CD14-positive monocyte (primary cell): ENCODE data around the gene KLF3. TPM values are rescaled to one million over a fixed set of nuclear protein-coding genes. Genes with fewer than 3 reads are reported as not detected.
A peak's percentile ranks its signal among the peaks of the same experiment; 100 is the strongest.

Source experiments
- DNase-seq, 3 donors: peaks; one replicate each; pipeline ENCODE4 v3.0.0-alpha.2; 2011 to 2022
- H2AFZ ChIP-seq: 2 replicates; pipeline ENCODE4 v1.6.0; 2012; ENCODE audit warnings: mild to moderate bottlenecking, low read depth, low read length, inconsistent platforms; ENCODE audit not compliant: insufficient read depth, poor library complexity, severe bottlenecking
- H3K27ac ChIP-seq, 2 donors: 1 replicate in 1 of 2; 2 replicates in 1 of 2; pipeline ENCODE4 v1.5.1; 2012 to 2013; ENCODE audit warnings: low read length in 2 of 2, control low read depth in 1 of 2, inconsistent platforms in 1 of 2, low read depth in 1 of 2, mild to moderate bottlenecking in 1 of 2
- H3K27me3 ChIP-seq, 2 donors: one replicate each; pipeline versions ENCODE4 v1.6.0 to v1.6.1; 2011 to 2013; ENCODE audit warnings: low read length in 2 of 2; ENCODE audit not compliant: control insufficient read depth in 2 of 2, insufficient read depth in 2 of 2
- H3K36me3 ChIP-seq, 2 donors: replicated peaks in 1 of 2; 1 replicate in 1 of 2; 2 replicates in 1 of 2; pipeline versions ENCODE4 v1.5.1 to v1.6.1; 2012 to 2013; ENCODE audit warnings: low read length in 2 of 2, control low read depth in 1 of 2, inconsistent platforms in 1 of 2, mild to moderate bottlenecking in 1 of 2; ENCODE audit not compliant: insufficient read depth in 2 of 2, control insufficient read depth in 1 of 2
- H3K4me1 ChIP-seq, 2 donors: 1 replicate in 1 of 2; 2 replicates in 1 of 2; pipeline versions ENCODE4 v1.5.1 to v1.6.1; 2012 to 2013; ENCODE audit warnings: low read length in 2 of 2, control low read depth in 1 of 2, inconsistent platforms in 1 of 2, mild to moderate bottlenecking in 1 of 2, moderate library complexity in 1 of 2; ENCODE audit not compliant: insufficient read depth in 2 of 2, control insufficient read depth in 1 of 2
- H3K4me2 ChIP-seq: replicated peaks from 2 replicates; pipeline ENCODE3; 2012; ENCODE audit warnings: low read length, moderate library complexity, mild to moderate bottlenecking; ENCODE audit not compliant: poor library complexity, severe bottlenecking; ENCODE audit errors: extremely low read depth
- H3K4me3 ChIP-seq, 3 experiments: fragments of 200-600 bp in 1 of 3; sonication (generic) in 1 of 3; replicated peaks in 1 of 3; 1 replicate in 2 of 3; 2 replicates in 1 of 3; pipeline ENCODE4 v1.5.1; 2011 to 2013; ENCODE audit warnings: low read length in 3 of 3, mild to moderate bottlenecking in 3 of 3, control low read depth in 2 of 3, low read depth in 2 of 3, inconsistent platforms in 1 of 3, moderate library complexity in 1 of 3
- H3K79me2 ChIP-seq: 2 replicates; pipeline ENCODE4 v1.6.0; 2012; ENCODE audit warnings: mild to moderate bottlenecking, control low read depth, inconsistent platforms, low read length, moderate library complexity; ENCODE audit not compliant: insufficient read depth
- H3K9ac ChIP-seq: 2 replicates; pipeline ENCODE4 v1.6.0; 2017; ENCODE audit warnings: low read length, mild to moderate bottlenecking; ENCODE audit not compliant: insufficient read depth, poor library complexity, severe bottlenecking
- H3K9me3 ChIP-seq, 2 donors: replicated peaks in 1 of 2; 1 replicate in 1 of 2; 2 replicates in 1 of 2; pipeline versions ENCODE4 v1.5.1 to v1.6.1; 2012 to 2013; ENCODE audit warnings: low read length in 2 of 2, control low read depth in 1 of 2; ENCODE audit not compliant: control insufficient read depth in 1 of 2, insufficient read depth in 1 of 2
- H4K20me1 ChIP-seq: 2 replicates; pipeline ENCODE4 v1.6.0; 2012; ENCODE audit warnings: mild to moderate bottlenecking, low read length, control low read depth, moderate library complexity; ENCODE audit not compliant: insufficient read depth
- H3K27ac Mint-ChIP-seq, 7 donors: one replicate each; pipeline ENCODE4 v1.8.0; 2020; ENCODE audit warnings: mild to moderate bottlenecking in 7 of 7, mixed read lengths in 7 of 7, moderate library complexity in 6 of 7, inconsistent platforms in 2 of 7
- H3K27me3 Mint-ChIP-seq, 3 donors: one replicate each; pipeline ENCODE4 v1.8.0; 2021 to 2022; ENCODE audit warnings: low read depth in 3 of 3, mild to moderate bottlenecking in 3 of 3, mixed read lengths in 3 of 3, moderate library complexity in 3 of 3, inconsistent platforms in 1 of 3
- H3K36me3 Mint-ChIP-seq, 2 donors: one replicate each; pipeline ENCODE4 v1.8.0; 2020; ENCODE audit warnings: mixed read lengths in 2 of 2, inconsistent platforms in 1 of 2, mild to moderate bottlenecking in 1 of 2
- H3K4me1 Mint-ChIP-seq: one replicate; pipeline ENCODE4 v1.8.0; 2020; ENCODE audit warnings: mild to moderate bottlenecking, mixed read lengths
- H3K4me3 Mint-ChIP-seq, 2 donors: one replicate each; pipeline ENCODE4 v1.8.0; 2020; ENCODE audit warnings: mild to moderate bottlenecking in 2 of 2, mixed read lengths in 2 of 2, moderate library complexity in 1 of 2
- H3K9me3 Mint-ChIP-seq, 7 donors: one replicate each; pipeline ENCODE4 v1.8.0; 2020 to 2022; ENCODE audit warnings: mixed read lengths in 7 of 7, mild to moderate bottlenecking in 6 of 7, moderate library complexity in 6 of 7, inconsistent platforms in 2 of 7
- CTCF ChIP-seq: fragments of 200-600 bp; IDR thresholded peaks from one replicate; pipeline ENCODE4 v1.8.0; 2022; ENCODE audit warnings: antibody characterized with exemption, mild to moderate bottlenecking
- WGBS: methylation state at CpG from one replicate; pipeline ENCODE4 v1.1.5; 2013; ENCODE audit warnings: missing lambda C conversion rate; ENCODE audit not compliant: insufficient coverage; 5-methylcytosine and 5-hydroxymethylcytosine counted together
- intact Hi-C, 2 donors: fragments of 100-400 bp; cut with micrococcal nuclease; formaldehyde crosslinking; loops; one replicate each; pipeline versions ENCODE4 v1.15.0 to v1.15.1; 2023
- polyA plus RNA-seq, 3 donors: library from polyadenylated mRNA; depleted of rRNA in 1 of 3; unstranded in 2 of 3; stranded (reverse) in 1 of 3; fragments of 300-500 nt in 2 of 3; fragments of >200 nt in 1 of 3; fragmentation: Illumina TruSeq in 2 of 3; gene quantifications; 1 replicate in 2 of 3; 2 replicates in 1 of 3; pipeline ENCODE4 v1.2.3, GENCODE V29; 2012 to 2021

Gene KLF3
- polyA plus RNA-seq, 3 donors: 46.3 to 95.7 (median 53.9) TPM

GRCh38 chr4:38630519-38630918 lies 33.5 kb upstream of the KLF3 start:
- Histone ChIP-seq H3K4me1 (no peaks in the 10 kb centered on the region), H3K36me3 (no peaks in the 10 kb centered on the region), H3K27me3 (no peaks in the 10 kb centered on the region), H2AFZ (no peak overlapping the region), H3K27ac (no peak overlapping the region), H4K20me1 (no peaks in the 10 kb centered on the region), H3K9ac (no peak overlapping the region), H3K4me2 (no peak overlapping the region), H3K4me3 (no peak overlapping the region), H3K79me2 (no peaks in the 10 kb centered on the region), H3K9me3 (no peaks in the 10 kb centered on the region)
- peaks cover 0 to 2% (median 1%) of the 10 kb centered on the region in 3 donors for H3K27me3 Mint-ChIP-seq
- no peak for DNase-seq
- no peak for TF ChIP-seq CTCF
- no peaks in the 10 kb centered on the region for H3K36me3 Mint-ChIP-seq
- no peaks in the 10 kb centered on the region for H3K4me1 Mint-ChIP-seq
- peaks cover 0 to 2% (median 0%) of the 10 kb centered on the region in 7 donors for H3K9me3 Mint-ChIP-seq
- H3K4me3 Mint-ChIP-seq: no peak overlapping the region
- no peak overlapping the region for H3K27ac Mint-ChIP-seq
- intact Hi-C loops: no loop called here

DNA sequence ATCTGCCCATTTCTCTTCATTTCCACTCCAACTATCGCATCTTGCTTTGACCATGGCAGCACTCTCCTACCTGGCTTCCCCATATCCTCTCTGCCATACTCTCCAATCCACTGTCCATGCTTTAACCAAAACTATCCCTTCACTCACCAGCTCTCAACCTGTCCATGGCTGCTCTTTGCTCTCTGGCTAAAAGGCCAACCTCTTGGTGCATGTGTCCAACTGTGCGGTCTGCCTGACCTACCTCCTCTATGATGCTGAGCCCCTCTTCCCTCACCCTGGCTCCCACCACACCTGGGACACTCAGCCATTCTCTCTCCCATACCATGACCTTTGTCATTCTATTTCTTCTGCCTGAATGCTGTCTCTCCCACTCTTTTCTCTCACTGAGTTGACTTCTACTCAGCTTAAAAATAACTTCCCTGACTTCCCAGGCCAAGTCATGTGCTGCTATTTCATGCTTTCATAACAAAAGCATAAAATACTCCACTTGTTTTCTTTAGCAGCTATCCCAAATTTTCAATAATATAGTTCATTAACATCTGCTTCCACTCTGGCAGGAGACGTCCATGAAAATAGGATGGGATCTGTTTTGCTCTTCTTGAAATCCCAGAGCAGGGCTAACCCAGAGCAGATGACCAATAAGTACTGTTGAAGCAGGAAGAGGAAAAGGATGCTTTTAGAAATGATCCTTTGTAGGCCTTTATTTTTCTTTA lies 29.8 kb upstream of the KLF3 start:
- no peaks in the 10 kb centered on the region for H3K36me3 ChIP-seq
- H3K27me3 Mint-ChIP-seq: peaks cover 0 to 4% (median 1%) of the 10 kb centered on the region in 3 donors
- H3K4me3 Mint-ChIP-seq: no peak overlapping the region
- H3K4me1 Mint-ChIP-seq: no peaks in the 10 kb centered on the region
- no peaks in the 10 kb centered on the region for H4K20me1 ChIP-seq
- no peak overlapping the region for H3K9ac ChIP-seq
- intact Hi-C loops: no loop called here
- no peaks in the 10 kb centered on the region for H3K9me3 ChIP-seq
- H3K9me3 Mint-ChIP-seq: peaks cover 0 to 1% (median 0%) of the 10 kb centered on the region in 7 donors
- H2AFZ ChIP-seq: no peak overlapping the region
- no peak overlapping the region for H3K4me3 ChIP-seq
- H3K27ac Mint-ChIP-seq: peak overlapping the region in 1 of 7 donors; percentile 72
- no peaks in the 10 kb centered on the region for H3K36me3 Mint-ChIP-seq
- no peak overlapping the region for H3K27ac ChIP-seq
- H3K27me3 ChIP-seq: no peaks in the 10 kb centered on the region
- no peaks in the 10 kb centered on the region for H3K4me1 ChIP-seq
- TF ChIP-seq CTCF: no peak
- WGBS: 100% methylated on average over 2 of the region's 3 CpGs
- no peak overlapping the region for H3K4me2 ChIP-seq
- DNase-seq: no peak
- no peaks in the 10 kb centered on the region for H3K79me2 ChIP-seq
